ENCODE results near the gene ACTR3.

DNA sequence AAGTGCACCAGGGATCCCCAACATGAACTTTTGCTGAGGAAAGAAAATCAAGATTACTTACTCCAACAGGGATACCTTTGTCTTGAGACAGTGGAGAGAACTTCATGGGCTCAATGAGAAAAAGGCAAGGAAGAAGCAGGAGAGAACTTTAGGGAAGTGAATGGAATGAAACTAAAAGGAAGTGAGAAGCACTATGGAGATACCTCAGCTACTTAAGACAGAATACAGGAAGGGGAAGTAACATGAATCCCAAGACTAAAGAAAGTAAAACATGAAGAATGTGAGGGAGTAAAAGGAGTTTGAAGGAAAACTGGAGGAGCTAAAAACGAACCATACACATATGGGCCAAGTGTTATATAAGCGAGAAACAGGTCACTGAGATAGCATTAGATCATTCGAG is 32.4 kb upstream of the ACTR3 start:
- TF ChIP-seq EZH2 (IDR thresholded peaks at IDR 0.05; ENCODE audit: borderline replicate concordance, low read length), result no peak
- TF ChIP-seq, protein P1, sequence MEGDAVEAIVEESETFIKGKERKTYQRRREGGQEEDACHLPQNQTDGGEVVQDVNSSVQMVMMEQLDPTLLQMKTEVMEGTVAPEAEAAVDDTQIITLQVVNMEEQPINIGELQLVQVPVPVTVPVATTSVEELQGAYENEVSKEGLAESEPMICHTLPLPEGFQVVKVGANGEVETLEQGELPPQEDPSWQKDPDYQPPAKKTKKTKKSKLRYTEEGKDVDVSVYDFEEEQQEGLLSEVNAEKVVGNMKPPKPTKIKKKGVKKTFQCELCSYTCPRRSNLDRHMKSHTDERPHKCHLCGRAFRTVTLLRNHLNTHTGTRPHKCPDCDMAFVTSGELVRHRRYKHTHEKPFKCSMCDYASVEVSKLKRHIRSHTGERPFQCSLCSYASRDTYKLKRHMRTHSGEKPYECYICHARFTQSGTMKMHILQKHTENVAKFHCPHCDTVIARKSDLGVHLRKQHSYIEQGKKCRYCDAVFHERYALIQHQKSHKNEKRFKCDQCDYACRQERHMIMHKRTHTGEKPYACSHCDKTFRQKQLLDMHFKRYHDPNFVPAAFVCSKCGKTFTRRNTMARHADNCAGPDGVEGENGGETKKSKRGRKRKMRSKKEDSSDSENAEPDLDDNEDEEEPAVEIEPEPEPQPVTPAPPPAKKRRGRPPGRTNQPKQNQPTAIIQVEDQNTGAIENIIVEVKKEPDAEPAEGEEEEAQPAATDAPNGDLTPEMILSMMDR (conservative IDR thresholded peaks at IDR 0.05 in 1 of 2, IDR thresholded peaks at IDR 0.05 in 1 of 2; ENCODE audit: extremely low read depth in 1 of 2, insufficient read depth in 1 of 2, low read depth in 1 of 2, low read length in 2 of 2), result no peak

Data from mammary epithelial cell (primary cell).